ENCODE data around the gene EGLN1.

The EGLN1 gene

GRCh38 chr1:231327617-231328016, 94.5 kb downstream of the EGLN1 start:
- DNase-seq (ENCODE audit: low read depth in 2 of 2): no peak

- no peak for DNase-seq (ENCODE audit: low read depth in 2 of 2)
Measured at GRCh38 chr1:231326248-231326647, 95.8 kb downstream of the EGLN1 start.

- DNase-seq (ENCODE audit: low read depth in 2 of 2): no peak
Measured at GRCh38 chr1:231324660-231325059, 97.4 kb downstream of the EGLN1 start.

- DNase-seq (ENCODE audit: low read depth in 2 of 2): no peak
Measured at GRCh38 chr1:231322880-231323530, 99.1 kb downstream of the EGLN1 start.

GRCh38 chr1:231319080-231319479, 103.0 kb downstream of the EGLN1 start:
- DNase-seq (ENCODE audit: low read depth in 2 of 2): no peak

- no peak for DNase-seq (ENCODE audit: low read depth in 2 of 2)
Measured at GRCh38 chr1:231318568-231318967, 103.5 kb downstream of the EGLN1 start.

GRCh38 chr1:231318015-231318355, 104.1 kb downstream of the EGLN1 start:
- DNase-seq (ENCODE audit: low read depth in 2 of 2): no peak

- DNase-seq (ENCODE audit: low read depth in 2 of 2): no peak
Measured at GRCh38 chr1:231317306-231318014, 104.6 kb downstream of the EGLN1 start.

GRCh38 chr1:231315887-231316286, 106.2 kb downstream of the EGLN1 start:
- DNase-seq (ENCODE audit: low read depth in 2 of 2): no peak
